SK-N-SH treated with all-trans-retinoic acid at 6 μM for 48 hours (cell line): ENCODE results near the gene ADPRHL1.

Experiments used
- ARNTL ChIP-seq: fragments of 450-650 bp; formaldehyde crosslinking; IDR thresholded peaks from 2 replicates; pipeline ENCODE4 v1.5.0; 2020; ENCODE audit warnings: low read depth, mild to moderate bottlenecking, moderate library complexity, borderline replicate concordance
- PATZ1 ChIP-seq: fragments of 250-450 bp; sonication (Bioruptor Pico); IDR thresholded peaks from 2 replicates; pipeline ENCODE4 v1.8.0; 2020; ENCODE audit warnings: mild to moderate bottlenecking, moderate library complexity, borderline replicate concordance
- RARB ChIP-seq: fragments of 250-450 bp; sonication (Bioruptor Pico); IDR thresholded peaks from 2 replicates; pipeline ENCODE4 v1.8.0; 2021; ENCODE audit warnings: mild to moderate bottlenecking, moderate library complexity
- TF ChIP-seq, protein P1 (sequence below): fragments of 250-450 bp; sonication (Bioruptor Pico); IDR thresholded peaks from 2 replicates; pipeline ENCODE4 v1.5.1; 2020; ENCODE audit warnings: low read depth, mild to moderate bottlenecking, moderate library complexity

GRCh38 chr13:113499936-113500335 is 46.6 kb upstream of the ADPRHL1 start:
- TF ChIP-seq ARNTL (CRISPR knock-in tag) (no peak), RARB (no peak), PATZ1 (CRISPR knock-in tag) (no peak)
- TF ChIP-seq, protein P1, sequence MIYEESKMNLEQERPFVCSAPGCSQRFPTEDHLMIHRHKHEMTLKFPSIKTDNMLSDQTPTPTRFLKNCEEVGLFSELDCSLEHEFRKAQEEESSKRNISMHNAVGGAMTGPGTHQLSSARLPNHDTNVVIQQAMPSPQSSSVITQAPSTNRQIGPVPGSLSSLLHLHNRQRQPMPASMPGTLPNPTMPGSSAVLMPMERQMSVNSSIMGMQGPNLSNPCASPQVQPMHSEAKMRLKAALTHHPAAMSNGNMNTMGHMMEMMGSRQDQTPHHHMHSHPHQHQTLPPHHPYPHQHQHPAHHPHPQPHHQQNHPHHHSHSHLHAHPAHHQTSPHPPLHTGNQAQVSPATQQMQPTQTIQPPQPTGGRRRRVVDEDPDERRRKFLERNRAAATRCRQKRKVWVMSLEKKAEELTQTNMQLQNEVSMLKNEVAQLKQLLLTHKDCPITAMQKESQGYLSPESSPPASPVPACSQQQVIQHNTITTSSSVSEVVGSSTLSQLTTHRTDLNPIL (CRISPR knock-in tag), result no peak
